AG09319 (cell line): ENCODE measurements around the gene CHST11.
"Not testable (repeated sequence)": the region's sequence is repeated elsewhere in the genome, so short reads cannot be mapped to it uniquely, and the experiment has no call there.

Experiments used
- DNase-seq: peaks from one replicate; pipeline ENCODE4 v3.0.0-alpha.2; 2010; ENCODE audit warnings: low read depth; ENCODE audit errors: extremely low read depth
- CTCF ChIP-seq: IDR thresholded peaks from 2 replicates; pipeline ENCODE4 v1.5.1; 2011; ENCODE audit warnings: low read depth, mild to moderate bottlenecking, inconsistent platforms, low read length, moderate library complexity

Gene CHST11

GRCh38 chr12:104549815-104550480 lies 93.2 kb downstream of the CHST11 start:
- no peak for TF ChIP-seq CTCF
- no peak for DNase-seq

GRCh38 chr12:104551313-104551931 lies 94.7 kb downstream of the CHST11 start:
- TF ChIP-seq CTCF: no peak
- no peak for DNase-seq

- no peak for DNase-seq
- TF ChIP-seq CTCF: no peak
Measured at GRCh38 chr12:104553421-104553820, 96.7 kb downstream of the CHST11 start.

GRCh38 chr12:104555648-104556047 lies 98.9 kb downstream of the CHST11 start:
- DNase-seq: no peak
- no peak for TF ChIP-seq CTCF

- TF ChIP-seq CTCF: no peak
- DNase-seq: no peak
Measured at GRCh38 chr12:104557488-104558195, 100.9 kb downstream of the CHST11 start.

GRCh38 chr12:104560881-104561280 lies 104.1 kb downstream of the CHST11 start:
- DNase-seq: no peak
- no peak for TF ChIP-seq CTCF

GRCh38 chr12:104562763-104563162 lies 106.0 kb downstream of the CHST11 start:
- no peak for TF ChIP-seq CTCF
- no peak for DNase-seq

- DNase-seq: not testable (repeated sequence)
Measured at GRCh38 chr12:104564662-104565061, 107.9 kb downstream of the CHST11 start.
